Pons (tissue), 1 donor: Measurements from ENCODE around the gene NSD2.
"Not testable (repeated sequence)": the region's sequence is repeated elsewhere in the genome, so short reads cannot be mapped to it uniquely, and the experiment has no call there.

Experiments
- DNase-seq: peaks from one replicate; pipeline ENCODE4 v3.0.0-alpha.2; 2016; ENCODE audit warnings: low spot score

The NSD2 gene

DNA sequence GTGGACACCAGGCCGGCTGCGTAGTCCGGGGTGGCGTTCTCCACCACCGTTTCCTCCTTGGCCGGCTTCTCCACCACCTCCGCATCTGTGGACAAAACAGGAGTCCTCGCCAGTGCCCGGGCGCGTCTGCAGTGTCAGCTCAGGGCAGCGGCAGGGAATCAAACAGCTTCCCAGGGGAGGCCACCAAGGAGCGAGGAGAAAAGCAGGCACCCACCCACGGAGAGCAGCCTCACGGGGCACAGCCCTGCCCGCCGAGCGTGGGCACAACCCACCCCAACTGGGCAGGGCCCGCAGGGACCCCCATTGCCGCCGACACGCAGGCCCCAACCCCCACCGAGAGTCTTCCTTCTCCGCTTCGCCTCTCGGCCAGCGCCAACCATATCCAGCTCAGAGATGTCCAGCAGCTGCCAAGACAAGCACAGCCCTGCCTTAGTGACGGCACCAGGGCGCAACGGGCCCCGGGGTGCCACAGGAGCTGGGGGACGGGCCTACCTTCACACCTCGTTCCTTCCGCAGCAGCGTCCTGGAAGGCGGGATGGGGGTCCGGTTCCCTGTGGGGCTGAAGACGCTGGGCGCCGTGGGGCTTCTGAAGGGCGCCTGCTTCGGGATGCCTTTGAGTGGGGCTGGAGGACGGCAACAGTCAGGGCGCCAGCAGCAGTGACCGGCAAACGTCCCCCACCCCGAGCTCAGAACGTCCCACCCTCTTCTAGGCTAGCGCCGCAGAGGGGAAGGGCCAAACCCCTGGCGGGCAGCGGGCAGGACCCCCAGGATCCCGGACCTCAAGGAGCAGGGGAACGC is 114.8 kb downstream of the NSD2 start:
- no peak for DNase-seq

DNA sequence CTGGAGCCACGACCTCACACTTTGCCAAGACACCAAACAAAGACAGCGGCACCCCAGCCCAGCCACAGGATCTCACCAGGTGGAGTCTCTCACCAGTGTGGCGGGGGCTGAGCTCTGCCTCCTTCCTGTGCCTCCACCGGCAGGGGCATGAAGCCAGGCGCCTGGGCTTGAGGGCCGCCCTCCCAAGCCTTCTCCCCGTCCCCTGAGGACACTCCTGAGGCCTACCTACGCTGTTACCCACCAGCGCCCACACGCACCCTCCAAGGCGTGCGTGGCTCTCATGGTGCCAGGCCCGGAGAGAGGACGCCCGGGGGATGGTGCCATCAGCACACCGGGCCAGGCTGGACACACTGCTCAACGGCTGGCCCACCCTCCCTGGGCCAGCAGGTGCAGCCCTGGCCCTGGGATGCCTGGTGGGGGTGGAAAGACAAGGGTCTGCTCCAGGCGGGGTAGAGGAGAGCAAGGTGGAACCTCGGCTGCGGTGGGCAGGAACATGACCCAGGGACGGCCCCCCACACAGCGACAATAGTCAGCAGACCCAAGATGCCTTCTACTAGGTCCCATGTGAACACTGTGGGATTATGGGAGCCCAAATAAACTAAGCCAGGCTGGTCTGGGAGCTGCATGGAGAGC is 115.5 kb downstream of the NSD2 start:
- DNase-seq: no peak

DNA sequence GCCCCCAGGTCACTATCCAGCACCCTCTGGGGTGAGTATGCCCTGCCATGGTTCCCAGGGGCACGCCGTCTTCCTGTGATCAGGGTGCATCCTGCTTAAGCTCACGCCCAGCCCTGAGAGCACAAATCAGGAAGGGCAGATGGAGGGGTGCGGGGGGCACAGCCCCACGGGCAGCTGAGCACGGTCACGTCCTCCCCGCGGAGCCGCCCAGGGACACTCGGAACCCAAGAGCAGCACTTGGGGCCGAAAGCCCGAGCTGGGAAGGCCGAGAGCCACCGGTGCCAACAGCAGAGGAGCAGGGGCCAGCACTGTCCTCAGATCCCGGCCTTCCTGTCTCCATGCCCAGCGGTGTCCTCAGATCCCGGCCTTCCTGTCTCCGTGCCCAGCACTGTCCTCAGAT is 116.1 kb downstream of the NSD2 start:
- no peak for DNase-seq

DNA sequence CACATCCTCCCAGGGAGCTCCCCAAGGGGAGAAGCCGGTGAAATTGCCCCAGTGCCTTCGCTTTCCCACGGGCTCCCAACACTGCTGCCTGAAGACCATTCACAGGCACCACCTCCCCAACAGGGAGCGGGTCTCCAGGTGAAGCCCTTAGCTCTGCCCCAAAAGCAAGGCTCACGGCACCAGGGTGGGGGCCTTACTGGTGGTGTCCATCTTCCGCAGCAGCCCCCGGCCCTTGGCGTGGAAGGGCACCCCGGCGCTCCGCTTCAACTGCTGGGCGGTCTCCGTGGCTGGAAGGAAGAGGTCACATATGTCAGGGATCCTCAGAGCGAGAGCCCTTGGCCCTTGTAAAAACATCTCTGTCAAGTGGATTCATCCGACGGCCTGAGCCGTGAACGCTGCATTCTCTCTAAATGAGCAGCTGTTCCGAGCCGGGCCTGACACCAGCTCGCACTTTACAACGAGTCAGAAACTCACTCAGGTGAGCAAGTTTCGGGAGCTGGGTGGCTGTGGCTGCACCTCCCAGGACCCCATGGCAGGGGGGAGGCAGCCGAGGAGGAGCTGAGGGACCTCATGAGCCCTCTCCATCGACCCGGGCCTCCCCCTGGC is 116.6 kb downstream of the NSD2 start:
- DNase-seq: no peak

DNA sequence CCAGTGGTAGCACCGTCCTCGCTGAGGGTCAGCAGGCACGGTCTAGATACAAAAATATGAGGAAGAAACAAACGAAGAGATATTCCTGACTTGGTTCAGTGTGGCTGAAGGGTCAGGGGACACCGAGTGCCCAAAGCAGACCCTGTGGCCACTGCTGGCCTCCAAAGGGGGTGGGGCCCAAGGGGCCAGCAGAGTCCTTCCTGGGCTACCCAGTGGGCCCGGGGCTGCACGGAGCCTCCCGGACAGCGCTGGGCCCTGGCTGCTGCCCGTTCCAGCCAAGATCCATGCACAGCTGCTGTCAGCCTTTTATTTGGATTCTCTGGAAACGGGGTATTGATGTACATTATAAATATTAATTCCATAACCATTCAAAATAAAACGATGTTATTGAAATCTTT is 117.1 kb downstream of the NSD2 start:
- no peak for DNase-seq

DNA sequence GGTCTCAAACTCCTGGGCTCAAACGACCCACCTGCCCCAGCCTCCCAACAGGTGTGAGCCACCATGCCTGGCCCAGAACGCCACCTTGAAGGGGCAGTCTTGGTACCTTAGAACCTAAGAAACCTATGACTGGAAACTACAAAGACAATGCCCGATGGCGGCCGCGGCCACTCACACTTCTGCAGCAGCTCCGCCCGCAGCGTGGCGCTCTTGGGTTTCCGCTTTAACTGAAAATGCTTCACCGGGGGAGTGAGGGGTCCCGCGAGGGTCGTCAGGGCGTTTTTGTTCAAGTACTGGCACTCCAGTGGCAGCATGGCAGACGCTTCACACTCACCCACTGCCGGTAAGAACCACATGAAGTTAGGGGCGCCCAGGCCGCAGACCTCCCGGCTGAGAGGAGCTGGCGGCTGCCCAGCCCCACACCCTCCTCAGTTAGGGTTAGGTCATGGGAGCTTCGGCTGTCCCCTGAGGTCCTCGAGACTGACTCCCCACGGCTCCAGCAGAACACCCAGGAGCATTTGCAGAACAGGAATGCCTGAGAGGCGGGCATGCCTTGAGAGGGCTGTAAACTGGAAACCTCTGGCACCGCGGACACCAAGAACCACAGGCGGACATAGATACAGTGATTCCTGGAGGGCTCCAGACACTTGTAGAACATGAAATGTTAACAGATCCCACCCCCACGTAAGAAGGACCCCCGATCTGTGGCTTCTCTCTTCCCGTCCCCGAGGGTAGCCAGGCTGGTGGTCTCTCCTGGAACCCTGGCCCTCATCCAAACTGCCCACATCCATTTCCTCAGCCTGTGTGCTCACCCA is 118.5 kb downstream of the NSD2 start:
- no peak for DNase-seq

DNA sequence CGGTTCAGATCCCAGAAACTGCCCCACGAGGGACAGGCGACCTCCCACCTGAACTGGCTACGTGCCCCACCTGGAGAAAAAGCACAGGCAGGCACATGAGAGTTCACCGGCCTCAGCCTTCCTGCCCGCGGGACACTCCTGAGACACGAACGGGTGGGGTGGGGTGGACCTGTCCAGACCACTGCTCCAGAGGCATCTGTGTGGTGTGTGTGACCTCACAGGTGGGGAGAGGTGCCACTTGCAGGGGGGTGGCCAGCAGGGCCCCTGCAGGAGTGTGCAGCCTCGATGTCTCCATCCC is 119.1 kb downstream of the NSD2 start:
- DNase-seq: no peak

DNA sequence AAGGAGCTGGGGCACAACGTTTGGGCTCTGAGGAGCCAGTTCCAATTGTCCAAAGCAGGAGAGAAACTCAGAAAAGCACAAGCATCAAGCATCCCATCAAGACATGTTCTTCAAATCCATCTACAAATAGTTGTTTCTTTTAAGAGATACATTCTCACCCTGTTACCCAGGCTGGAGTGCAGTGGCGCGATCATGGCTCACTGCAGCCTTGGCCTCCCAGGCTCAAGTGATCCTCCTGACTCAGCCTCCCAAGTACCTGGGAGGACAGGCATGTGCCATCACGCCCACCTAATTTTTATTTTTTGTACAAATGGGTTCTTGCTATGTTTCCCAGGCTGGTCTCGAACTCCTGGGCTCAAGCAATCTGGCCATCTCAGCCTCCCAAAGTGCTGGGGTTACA is 119.5 kb downstream of the NSD2 start:
- no peak for DNase-seq

DNA sequence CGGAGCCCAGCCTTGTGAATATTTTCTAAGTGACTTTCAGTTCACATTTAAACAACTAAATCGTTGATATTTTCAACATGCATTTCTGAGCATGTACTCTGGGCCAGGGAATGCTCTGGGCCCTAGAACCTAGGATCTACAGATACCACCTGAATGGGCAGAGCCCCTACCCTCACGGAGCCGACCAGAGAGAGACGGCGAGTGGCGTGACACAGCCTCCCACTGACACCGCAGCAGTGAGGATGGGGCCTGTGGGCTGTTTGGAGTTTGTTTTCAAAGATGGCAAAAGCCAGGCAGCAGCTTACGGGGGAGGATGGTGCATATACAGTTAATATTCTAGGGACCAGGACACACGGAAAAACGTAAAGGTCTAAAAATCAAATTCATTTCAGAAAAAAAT is 119.9 kb downstream of the NSD2 start:
- DNase-seq: no peak

DNA sequence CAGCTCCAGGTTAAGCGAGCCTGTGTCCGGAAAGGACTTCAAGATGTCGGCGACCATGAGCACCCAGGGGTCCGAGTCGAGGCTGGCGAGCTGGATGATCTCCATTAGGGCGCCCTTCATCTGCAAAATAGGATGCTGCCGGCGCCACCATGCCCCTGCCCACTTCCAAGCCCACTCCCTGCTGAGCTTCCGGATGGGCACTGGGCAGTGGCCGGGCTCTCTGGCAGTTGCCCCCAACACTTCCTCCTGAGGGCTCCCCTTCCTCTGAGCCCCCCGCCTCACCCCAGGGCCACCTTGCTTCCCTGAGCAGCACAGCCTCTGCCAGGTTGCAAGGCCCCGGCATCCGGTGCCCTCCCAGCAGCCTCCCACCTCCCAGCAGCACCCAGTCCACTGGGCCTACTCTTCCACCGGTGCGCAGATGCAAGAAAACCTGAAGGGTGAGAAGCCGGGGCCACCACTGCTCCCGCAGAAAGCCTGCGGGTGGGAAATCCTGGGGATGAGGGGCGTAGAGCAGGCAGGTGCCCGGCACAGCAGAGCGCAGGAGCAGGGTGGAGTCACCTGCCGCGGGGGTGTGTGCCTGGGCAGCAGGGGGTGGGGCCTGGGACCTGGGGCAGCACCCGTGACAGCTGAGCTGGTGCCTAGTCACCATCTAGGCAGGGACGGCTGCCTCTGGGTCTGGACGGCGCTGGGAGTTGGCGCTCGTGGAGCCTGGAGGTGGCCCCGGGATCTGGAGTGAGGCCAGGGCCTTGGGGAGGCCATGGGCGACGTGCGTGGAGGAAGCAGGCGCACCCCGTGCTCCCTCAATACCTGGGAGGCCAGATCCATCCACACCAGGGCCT is 120.6 kb downstream of the NSD2 start:
- no peak for DNase-seq

DNA sequence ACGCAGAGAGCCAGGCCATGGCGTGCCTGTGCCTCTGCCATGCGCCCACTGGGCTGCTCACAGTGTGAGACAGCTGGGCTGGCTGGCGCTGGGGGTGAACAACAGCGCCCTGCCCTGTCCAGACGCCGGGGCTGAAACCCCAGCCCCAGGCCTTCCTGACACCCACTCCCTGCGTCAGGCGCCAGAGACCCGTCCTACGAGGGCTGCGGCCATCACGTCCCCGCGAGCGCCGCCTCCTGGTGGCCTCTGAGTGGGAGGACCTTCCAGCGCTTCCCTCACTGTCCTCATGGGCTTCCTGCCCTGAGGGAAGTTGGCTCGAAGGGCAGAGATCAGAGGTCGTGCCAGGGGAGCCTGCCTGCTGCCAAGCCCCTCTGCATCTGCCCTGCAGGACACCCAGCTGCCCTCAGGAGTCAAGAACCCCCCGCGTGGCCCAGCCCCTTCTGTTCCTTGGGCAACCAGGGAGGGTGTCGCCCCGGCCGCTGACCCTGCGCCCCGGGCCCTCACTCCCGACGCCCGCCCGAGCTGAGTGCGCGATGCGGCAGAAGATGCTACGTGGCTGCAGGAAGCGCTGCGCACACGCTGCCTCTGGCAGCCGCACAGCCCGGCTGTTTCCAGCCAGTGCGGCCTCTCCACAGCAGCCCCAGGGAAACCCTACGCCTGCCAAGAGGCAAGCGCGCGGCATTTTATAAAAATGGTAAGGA is 121.4 kb downstream of the NSD2 start:
- DNase-seq: no peak

DNA sequence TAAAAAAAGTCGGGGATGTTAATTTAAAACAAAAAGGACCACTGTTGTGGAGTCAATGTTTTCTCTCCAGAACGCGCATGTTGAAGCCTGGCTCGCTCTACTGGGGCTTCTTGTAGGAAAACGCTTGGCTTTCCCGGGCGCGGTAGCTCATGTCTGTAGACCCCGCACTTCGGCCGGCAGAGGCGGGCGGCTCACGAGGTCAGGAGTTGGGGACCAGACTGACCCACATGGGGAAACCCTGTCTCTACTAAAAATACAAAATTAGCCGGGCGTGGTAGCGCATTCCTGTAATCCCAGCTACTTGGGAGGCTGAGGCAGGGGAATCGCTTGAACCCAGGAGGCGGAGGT is 122.0 kb downstream of the NSD2 start:
- no peak for DNase-seq

DNA sequence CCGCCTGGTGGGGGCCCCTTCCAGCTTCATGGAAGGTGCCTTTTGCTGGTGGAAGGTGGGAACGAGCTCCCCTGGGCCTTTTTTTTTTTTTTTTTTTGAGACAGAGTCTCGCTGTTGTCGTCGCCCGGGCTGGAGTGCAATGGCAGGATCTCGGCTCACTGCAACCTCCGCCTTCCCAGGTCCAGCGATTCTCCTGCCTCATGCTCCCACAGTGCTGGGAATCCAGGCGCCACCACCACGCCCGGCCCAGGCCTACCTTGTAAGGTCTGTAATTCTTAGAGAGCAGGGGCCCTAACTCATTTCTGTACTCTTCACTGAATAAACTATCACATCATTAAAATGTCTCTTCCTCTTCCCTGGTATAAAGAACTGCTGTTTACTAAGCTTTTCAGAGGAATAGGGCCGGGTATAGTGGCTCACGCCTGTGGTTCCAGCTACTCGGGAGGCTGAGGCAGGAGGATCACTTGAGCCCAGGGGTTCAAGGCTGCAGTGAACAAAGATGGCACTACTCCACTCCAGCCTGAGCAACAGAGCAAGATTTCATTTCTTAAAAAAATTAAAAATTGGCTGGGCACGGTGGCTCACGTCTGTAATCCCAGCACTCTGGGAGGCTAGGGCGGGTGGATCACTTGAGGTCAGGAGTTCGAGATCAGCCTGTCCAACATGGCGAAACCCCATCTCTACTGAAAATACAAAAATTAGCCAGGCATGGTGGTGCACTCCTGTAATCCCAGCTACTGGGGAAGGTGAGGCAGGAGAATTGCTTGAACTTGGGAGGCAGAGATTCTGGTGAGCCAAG is 122.7 kb downstream of the NSD2 start:
- not testable (repeated sequence) for DNase-seq

DNA sequence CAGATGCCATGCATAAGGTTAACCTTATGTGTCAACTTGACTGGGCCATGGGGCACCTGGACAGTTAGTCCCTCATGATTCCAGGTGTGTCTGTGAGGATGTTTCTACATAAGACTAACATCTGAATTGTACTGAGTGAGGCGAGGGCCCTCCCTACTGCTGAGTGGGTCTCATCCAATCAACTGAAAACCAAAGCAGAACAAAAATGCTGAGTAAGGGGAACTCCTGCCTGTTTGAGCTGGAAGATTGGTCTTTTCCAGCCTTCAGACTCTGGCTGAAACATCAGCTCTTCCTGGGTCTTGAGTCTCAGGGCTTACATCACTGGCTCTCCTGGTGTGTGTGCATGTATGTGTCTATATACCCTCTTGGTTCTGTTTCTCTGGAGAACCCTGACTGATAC is 123.7 kb downstream of the NSD2 start:
- DNase-seq: no peak

DNA sequence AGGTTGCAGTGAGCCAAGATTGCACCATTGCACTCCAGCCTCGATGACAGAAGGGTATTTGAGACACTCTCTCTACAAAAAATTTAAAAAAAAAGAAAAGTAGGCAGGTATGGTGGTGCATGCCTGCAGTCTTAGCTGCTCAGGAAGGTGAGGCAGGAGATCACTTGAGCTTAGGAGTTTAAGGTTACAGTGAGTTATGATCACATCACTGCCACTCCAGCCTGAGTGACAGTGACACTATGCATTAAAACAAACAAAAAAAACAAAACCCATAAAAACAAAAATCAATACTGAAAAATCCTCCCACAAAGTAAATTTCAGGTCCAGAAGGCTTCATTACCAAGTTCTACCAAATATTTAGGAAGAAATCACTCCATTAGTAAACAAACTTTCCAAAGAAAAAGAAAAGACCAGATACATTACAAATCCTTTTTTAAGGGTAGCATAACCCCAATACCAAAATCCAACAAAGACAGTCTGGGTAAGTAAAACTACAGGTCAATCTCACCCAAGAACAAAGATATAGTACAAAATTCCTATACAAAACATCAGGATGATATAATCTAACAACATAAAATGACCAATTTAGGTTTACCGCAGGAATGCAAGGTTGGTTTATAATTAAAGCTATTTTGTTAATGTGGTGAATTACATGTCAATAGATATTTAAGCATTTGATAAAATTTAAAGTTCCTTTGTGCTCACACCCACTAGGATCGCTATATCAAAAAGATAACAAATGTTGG is 125.8 kb downstream of the NSD2 start:
- DNase-seq: no peak

DNA sequence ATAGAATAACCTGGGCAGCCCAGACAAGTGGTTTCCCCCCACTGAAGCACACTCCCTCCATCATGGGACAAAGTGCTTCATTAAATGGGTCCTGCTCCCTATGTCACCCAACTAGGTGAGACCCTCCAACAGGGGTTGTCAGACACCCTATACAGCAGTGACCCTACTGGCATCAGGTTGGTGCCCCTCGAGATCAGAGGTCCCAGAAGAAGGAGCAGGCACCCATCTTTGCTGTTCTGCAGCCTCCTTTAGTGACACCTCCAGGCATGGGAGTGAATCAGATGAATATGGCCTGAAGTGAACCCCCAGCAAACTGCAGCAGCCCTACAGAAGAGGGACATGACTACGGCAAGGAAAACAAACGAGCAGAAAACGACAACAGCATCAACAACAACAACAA is 126.5 kb downstream of the NSD2 start:
- DNase-seq: no peak

DNA sequence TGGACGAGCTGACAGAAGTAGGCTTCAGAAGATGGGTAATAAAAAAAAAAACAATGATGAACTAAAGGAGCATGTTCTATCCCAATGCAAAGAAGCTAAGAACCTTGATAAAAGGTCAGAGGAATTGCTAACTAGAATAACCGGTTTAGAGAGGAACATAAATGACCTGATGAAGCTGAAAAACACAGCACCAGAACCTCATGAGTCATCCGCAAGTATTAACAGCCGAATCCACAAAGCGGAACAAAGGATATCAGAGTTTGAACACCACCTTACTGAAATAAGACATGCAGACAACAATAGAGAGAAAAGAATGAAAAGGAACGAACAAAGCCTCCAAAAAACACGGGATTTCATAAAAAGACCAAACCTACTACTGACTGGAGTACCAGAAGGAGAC is 127.1 kb downstream of the NSD2 start:
- no peak for DNase-seq

DNA sequence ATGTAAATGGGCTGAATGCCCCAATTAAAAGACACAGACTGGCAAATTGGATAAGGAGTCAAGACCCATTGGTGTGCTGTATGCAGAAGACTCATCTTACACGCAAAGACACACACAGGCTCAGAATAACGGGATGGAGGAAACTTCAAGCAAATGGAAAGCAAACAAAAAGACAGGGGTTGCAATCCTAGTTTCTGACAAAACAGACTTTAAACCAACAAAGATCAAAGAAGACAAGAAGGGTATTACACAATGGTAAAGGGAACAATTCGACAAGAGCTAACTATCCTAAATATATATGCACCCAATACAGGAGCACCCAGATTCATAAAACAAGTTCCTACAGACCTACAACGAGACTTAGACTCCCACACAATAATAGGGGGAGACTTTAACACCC is 128.1 kb downstream of the NSD2 start:
- not testable (repeated sequence) for DNase-seq

DNA sequence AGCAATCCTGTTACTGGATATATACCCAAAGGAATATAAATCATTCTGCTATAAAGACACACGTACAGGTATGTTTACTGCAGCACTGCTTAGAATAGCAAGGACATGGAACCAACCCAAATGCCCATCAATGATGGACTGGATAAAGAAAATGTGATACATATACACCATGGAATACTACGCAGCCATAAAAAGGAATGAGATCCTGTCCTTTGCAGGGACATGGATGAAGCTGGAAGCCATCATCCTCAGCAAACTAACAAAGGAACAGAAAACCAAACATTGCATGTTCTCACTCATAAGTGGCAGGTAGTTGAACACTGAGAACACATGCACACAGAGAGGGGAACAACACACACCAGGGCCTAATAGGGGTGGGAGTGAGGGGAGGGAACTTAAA is 132.2 kb downstream of the NSD2 start:
- not testable (repeated sequence) for DNase-seq

DNA sequence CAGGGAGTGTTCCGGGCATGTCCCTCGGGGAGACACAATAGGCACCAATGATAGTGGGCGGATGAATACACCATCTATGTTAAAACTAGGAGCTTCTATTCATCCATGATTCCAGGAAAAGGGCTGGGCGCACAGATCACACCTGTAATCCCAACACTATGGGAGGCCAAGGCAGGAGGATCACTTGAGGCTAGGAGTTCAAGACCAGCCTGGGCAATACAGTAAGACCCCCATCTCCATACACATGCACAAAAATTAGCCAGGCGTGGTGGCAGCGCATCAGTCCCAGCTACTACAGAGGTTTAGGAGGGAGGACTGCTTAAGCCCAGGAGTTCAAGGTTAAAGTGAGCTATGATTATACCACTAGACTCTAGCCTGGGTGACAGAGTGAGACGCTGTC is 135.2 kb downstream of the NSD2 start:
- DNase-seq: no peak
